NCI-H2196 treated with DMSO at 0.1 percent for 48 hours (cell line): ENCODE data around the gene SGPL1.
"Not testable (repeated sequence)": the region's sequence is repeated elsewhere in the genome, so short reads cannot be mapped to it uniquely, and the experiment has no call there.

Source experiments
- DNase-seq: peaks from one replicate; lab custom pipeline; 2025; ENCODE audit not compliant: unreplicated experiment; lab: John Stamatoyannopoulos, UW

SGPL1 gene

DNA sequence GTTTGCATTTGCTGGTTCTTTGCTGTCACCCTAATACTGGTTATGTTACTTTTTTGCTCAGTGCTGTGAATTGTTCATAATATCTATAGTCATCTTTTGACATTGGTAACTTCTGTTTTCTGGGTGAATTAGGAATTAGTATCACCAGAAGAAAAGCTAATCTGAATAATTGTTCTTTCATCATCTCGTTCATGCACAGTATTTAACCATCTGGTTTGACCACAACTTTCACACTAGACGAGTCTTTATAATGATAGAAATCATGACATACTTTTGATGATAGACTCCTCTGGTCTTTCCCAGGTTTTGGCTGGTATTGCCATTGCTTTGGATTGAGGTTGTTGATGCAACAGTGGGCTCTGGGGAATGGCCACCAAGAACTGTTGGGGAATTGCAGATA, 25.1 kb downstream of the SGPL1 start:
- no peak for DNase-seq

DNA sequence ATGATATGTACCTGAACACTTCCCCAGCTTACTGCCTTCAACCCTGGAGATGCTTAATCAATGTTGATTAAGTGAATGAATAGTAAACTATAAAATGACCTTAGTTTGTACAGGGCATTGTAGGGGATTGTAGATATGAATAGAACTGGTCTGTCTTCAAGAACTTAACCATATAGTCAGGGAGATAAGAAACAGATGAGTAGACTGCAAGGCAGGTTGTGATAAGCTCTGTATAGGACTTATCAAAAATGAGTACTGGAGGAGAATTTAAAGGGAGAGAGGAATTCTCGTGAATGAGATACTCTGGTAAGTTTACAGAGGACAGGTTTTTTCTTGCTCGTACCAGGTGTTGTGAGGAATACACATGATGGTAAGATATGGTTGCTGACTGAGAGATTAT, 27.6 kb downstream of the SGPL1 start:
- DNase-seq = no peak

DNA sequence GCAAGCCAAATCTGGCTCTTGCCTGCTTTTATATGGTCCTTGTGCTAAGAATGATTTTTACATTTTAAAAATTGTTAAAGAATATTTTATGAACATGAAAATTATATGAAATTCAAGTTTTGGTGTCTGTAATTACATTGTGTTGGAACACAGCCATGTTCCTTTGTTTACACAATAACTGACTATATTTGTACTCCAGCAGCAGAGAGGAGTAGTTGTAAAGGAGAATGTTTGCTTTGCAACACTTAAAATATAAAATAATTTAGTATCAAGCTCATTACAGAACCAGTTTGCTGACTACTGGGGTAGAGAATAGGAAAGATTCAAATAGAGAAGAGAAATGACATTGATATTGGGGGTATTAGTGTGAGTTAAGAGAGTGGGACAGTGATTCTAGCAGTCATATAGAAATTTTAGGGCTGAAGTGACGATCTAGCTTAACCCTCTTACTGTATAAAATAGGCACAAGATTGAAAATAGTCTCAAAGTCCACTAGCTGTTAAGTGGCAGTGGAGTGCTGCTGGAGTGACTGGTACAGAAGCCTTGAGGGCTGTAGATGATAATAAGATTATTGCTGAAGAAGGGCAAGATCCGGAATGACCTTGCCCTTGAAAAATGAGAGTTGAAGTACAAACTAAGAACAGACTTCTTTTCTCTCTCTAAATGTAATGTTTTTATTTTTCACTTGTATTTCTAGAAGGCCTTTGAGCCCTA, 28.2 kb downstream of the SGPL1 start:
- DNase-seq = no peak

DNA sequence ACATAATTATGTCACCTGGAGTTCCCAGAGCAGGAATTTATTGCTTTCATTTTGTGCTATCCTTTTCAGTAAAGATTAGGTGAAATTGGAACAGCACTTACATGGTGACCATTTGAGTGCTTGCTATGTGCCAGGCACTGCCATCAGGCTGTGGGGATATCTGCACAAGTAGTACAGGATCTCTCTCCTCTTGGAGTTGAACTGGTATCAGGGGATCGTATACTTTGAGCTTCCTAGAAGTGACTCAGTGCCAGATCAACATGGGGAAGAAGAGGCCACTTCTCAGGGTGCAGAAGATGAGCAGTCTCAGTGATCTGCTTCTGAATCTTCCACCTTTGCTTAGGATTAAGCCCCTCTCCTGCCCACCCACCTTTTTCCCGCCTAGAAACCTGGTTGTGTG, 29.5 kb downstream of the SGPL1 start:
- no peak for DNase-seq

DNA sequence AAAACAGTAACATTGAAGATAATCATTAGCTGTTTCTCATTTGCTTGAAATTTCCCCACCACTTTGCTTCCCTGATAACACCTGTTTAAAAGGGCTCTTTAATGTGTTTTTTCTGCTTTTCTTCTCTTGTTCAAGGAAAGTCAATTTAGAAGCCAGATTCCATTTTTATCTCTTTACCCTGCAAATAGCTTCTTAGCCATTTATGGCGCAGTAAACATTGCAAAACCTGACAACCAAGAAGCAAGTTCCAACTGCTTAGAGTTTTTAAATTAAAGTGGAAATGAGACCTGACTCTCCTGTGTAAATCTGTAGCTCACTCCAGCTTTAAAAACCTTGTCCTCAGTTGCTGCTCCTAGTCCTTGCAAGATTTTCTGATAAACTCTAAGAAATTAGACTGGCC, 30.1 kb downstream of the SGPL1 start:
- DNase-seq = no peak

DNA sequence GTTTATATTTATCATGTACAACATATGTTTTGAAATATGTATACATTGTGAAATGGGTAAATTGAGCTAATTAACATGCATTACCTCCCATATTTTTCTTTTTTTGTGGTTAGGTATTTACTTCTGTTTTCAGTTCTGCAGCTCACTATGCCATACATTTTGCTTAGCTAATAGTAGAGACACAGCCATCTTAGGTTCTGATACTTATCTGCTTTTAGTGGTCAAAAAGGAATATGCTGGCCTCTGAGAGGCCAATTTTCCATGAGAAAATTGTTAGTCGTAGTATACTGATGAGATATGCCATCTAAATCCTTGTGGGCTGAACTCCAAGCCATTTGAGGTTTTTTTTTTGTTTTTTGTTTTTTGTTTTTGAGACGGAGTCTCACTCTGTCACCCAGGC, 31.0 kb downstream of the SGPL1 start:
- DNase-seq = no peak

DNA sequence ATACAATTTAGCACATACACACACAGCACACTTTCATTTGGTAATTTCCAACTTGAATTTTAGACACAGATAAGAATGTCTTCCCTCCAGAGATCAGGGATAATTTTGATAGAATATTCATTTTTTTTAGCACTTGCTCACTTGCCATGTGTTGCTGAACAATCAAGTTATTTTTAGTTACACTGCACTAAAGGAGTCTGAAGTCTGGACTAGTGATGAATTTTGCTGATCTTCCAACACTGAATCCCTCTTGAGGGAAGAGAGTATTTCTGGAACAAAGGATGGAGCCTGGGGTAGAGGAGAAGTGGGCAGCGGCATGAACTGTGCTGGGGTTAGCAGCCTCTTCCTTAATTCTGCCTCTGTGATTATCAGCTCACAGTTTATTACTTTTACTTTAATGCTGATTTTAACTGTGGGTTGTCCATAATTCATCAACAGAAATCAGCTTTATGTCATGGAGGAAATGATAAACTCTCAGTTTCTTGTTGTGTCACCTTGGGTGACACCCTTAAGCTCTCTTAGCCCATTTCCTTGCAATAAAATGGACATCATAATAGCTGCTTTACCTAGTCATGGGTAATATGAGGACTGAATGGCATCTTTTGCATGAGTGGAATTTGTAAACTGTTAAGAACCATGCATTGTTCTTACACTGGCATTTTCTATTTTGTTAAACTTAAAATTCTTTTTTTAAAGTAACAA, 32.1 kb downstream of the SGPL1 start:
- DNase-seq = no peak

DNA sequence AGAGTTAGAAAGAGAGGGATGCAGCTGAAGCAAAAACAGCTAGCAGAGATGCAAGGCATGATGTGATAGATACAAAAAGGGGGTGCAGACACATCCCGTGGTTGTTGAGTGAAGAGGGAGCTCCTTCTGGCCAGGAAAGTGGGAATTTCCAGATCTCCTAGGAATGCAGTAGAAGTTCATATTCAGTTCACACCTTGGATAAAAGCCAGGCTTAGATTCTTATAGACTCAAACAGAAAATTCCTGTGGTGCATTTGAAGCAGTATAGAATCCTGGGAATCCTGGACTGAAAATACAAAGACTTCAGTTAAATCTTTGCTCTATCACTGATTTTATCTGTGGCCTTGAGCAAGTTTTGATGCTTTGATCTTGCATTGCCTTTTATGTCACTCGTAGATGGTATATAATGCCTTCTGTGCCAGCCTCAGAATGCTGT, 33.9 kb downstream of the SGPL1 start:
- no peak for DNase-seq

DNA sequence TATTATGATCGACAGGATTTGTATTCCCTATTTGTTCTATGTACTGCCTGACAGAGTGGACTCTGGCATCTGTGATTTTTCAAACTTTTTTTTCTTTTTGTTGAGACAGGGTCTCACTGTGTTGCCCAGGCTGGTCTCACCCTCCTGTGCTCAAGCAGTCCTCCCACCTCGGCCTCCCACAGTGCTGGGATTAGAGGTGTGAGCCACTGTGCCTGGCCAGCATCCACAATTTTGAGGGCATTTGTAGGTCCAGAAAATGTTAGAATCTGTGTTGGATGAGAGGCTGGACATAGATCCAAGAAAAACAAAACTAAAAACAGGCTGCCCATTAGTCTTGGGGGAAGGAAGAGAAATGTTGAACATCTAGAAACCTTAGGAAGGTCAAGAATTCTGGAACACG, 34.3 kb downstream of the SGPL1 start:
- no peak for DNase-seq

DNA sequence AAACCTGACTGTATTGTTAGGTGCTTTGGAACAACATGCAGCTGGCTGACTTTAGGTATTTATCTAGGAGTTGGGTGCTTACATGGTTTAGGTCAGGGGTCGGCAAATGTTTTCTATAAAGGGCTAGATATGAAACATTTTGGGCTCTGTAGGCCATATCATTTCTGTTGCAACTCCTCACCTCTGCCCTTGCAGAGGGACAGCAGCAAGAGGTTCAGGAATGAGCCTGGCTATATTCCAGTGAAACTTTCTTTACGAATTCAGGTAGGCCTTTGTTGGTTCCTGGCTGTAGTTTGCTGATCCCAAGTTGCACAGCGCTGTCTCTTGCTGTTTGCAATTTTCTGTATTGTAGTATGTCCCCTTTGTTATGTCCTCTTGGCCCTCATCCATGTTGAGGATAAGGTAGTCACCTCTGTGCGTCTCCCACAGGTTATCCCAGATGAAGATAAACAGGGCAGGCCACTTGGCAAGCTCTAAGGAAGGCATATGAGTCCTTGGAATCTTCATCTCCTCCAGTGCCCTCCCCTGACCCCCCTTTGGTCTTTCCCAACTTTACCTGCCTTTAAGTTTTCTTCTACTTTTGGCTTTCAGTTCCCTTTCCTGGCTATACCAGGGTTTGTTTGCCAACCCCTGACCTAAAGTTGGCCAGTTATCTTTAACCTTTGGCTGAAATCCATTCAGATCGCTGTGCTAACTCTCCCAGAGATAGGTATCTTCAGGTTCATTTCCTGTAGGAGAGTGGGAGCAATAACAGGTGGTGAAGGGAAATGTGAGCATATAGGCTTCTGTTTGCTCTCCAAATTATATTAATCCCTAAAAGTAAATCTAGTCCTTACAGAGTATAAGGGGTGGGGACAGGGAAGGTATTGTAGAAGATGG, 36.1 kb downstream of the SGPL1 start:
- DNase-seq = no peak

DNA sequence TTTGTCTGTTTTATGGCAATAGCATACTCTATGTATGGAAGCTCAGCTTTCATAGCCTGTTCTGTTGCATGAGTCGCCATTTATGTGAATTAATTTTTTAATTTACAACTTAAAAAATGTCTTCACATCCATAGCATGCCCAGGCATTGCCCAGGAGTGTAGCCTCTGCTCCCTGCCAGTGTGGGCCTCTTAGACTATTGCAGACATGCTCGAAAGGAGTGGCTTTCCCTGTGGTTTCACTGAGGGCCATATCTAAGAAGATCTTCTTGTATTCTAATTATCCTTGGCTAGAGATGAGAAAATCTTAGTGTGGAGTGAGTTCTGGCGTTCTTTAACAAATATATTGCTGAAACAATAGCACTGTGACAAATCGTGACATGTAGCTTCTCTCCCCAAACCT, 37.3 kb downstream of the SGPL1 start:
- DNase-seq = no peak

DNA sequence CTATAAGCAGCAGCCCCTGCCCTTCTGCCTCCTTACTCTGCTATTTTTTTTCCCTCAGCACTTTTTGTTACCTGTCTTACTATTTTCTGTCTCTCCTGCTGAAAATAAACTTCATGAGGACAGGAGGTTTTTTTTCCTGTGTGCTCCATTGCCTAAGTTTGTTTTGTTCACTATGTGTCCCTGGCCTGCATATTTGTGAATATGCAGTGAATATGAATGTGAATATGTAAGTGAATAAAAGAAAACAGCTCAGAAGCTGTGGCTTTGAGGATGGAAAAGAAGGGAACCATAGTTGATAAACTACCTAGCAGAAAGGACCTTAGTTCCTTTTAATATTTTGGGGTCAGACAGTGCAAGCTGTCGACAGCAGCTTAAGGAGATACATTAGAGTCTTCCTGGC, 37.7 kb downstream of the SGPL1 start:
- no peak for DNase-seq

DNA sequence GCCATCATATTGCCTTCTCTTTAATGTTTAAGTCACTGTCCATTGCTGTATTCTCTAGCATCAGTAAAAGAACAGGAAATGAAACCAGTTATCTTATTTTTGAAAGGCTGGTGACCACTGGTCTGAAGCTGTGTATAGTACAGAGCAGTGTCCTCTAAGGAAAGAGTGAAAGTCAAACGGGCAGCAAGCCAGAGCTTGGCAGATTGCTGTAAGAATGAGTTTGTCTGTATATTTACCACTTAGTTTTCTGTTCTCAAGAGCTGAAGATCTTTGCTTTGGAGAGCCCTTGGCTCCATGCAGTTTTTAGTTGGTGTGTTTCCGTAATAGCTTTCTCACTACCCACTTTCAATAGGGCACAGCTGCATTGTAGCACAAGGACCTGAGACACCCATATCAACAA, 40.7 kb downstream of the SGPL1 start:
- no peak for DNase-seq

DNA sequence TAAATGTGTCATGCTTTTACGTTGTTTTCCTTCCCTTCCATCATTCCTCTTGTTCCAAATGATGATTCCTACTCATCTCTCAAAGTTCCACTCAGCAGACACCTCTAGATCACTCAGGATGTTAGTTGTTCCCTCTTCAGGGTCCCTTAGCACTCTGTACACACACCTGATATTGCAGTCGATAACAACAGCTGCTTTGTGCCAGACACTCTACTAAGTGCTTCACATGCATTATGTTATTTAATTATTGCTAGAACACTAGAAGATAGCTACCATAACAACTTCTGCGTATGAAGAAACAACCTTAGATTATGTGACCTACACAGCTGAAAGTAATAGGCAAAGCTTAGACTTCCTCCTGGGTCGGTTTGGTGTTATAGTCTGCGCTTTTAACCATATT, 43.0 kb downstream of the SGPL1 start:
- no peak for DNase-seq

DNA sequence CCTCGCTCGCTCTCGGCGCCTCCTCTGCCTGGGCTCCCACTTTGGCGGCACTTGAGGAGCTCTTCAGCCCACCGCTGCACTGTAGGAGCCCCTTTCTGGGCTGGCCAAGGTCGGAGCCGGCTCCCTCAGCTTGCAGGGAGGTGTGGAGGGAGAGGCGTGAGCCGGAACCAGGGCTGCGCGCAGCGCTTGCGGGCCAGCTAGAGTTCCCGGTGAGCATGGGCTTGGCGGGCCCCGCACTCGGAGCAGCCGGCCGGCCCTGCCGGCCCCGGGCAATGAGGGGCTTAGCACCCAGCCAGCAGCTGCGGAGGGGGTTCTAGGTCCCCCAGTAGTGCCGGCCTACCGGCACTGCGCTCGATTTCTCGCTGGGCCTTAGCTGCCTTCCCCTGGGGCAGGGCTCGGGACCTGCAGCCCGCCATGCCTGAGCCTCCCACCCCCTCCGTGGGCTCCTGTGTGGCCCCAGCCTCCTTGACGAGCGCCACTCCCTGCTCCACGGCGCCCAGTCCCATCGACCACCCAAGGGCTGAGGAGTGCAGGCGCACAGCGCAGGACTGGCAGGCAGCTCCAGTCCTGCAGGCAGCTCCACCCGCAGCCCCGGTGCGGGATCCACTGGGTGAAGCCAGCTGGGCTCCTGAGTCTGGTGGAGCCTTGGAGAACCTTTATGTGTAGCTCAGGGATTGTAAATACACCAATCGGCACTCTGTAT, 45.9 kb downstream of the SGPL1 start:
- not testable (repeated sequence) for DNase-seq

DNA sequence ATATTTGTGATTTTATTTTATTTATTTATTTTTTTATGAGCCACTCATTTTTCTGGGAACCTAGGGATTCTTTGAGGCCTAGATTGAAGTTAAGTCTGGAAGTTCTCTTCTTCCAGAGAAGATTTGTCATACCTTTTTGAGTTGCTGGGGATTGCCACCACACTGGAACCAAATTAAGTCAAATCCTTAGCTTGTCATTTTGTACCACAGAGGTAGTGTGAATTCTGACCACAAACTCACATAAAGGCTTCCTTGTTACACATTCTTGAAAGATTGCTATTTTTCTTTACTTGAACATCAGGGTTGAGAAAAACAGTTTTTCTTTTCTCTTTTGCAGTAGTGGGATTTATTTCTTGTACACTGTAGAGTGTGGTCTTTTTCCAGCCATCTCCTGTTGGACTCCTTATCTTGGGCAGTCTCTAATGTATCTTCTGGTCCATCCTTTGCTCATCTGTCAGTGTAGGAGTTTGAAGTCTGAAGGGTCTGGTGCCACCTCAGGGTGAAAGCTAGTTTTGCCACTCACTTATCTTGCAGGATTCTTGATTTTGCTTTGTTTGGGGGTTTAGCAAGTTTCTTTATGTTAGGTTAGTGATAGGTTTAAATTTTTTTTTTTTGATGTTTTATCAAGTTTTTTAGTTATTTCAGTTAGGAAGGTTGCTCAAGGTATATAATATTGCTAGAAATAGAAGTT, 47.9 kb downstream of the SGPL1 start:
- no peak for DNase-seq

DNA sequence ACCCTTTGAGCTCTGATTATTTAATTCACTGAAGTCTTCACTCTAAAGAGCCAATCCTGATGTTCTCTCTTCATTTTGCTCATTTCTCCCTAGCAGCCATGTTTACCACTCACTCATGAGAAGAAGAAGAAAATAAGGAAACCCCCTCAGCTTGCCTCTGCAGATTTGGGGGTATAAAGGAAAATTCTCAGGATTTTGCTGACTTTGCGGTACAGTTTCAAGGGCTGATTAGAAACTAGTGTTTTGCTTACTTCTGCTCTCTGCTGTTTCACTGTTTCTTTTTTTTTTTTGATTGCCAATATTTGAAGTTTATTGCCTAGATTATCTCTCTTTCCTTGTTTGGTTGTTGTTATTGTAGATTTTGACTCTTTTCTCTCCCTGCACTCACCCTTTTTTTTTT, 49.2 kb downstream of the SGPL1 start:
- DNase-seq = no peak

DNA sequence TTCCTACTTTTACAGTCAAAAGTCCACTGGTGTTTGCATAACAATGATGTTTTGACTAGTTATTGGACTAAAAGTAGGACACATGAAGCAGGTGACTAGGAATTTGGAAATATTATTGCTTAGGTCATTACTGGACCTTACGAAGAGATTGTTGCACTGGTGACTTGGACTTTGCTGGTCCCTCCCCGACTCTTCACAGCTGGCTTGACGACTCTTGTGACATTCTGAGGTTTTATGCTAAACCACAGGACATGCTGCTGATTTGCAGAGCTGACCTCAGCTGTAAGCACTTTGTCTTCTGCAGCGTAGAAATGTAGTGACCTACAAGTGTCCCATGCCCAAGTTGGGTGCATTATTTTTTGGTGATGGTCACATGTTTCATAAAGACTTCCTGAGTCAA, 50.7 kb downstream of the SGPL1 start:
- no peak for DNase-seq

DNA sequence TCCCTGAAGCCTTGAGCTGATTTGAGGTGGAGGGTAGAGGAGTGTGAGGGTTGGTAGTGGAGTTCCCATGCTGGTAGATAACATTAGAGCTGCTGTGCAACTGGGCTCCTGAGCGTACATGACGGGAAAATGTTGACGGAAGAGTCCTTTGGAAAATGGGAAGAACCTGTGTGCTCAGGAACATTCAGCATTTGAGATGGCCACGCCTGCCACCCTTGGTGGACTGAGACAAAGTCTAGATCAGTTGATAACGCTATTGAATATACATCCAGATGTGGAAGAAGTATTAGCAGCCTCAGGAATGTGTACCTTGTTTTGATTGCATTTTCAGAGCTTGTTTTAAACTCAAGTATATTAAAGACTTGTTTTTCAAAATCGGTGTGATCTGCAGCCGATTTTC, 56.5 kb downstream of the SGPL1 start:
- DNase-seq = no peak

DNA sequence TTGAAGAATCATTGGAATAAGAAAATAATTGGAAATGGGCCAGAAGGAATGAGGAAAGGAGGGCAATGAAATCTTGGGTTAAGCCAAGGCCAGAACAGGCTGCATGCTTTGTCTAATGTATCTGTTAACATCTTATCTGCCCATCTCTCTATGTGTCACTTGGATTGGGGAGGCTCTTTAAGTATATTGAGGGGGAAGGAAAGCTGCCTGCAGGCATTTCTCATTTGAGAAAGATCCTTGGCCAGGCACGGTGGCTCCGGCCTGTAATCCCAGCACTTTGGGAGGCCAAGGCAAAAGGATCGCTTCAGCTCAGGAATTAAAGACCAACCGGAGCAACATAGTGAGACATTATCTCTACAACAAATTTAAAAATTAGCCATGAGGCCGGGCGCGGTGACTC, 58.3 kb downstream of the SGPL1 start:
- no peak for DNase-seq

DNA sequence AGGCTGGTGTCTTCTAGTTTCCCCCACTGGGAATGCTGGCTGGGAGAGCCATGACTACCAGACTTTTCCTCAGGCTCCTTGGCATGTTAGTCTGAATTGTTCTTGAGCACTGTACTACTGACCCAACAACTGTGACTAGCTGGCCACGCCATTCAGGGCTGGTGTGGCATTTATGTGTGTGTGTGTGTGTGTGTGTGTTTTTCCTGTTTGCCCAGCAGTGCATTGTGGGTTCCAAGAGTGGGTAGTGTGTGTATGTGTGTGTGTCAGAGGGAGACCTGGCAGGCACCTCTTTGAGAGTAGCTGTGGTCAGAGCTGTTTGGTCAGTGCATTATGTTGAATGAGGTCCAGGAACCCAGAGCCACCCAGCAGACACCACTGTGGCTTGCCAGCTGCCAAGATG, 63.5 kb downstream of the SGPL1 start:
- DNase-seq = no peak
